ENCODE results near the gene ADGRF5.

ADGRF5 gene

GRCh38 chr6:46816626-46817025, 105.1 kb downstream of the ADGRF5 start:
- no peak for DNase-seq (ENCODE audit: low spot score)

DNA sequence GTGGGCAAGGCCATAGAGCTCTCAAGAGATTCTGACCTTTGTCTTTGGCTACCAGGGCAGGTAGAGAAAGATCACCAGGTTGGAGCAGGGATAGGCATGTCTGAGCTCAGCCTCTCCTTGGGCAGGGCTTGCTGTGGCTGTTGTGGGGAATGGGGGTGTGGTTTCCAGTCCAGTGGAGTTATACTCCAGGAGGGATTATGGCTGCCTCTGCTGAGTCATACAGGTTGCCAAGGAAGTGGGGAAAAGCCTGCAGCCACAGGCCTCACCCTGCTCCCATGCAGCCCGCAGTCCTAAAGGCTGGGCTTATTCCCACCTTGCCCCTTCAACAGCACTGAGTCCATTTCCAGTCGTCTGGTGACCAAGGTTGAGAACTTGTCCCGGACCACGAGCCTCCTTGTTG, 106.6 kb downstream of the ADGRF5 start:
- no peak for DNase-seq (ENCODE audit: low spot score)

- DNase-seq (ENCODE audit: low spot score) = peak; percentile 24
Measured at GRCh38 chr6:46808806-46809205, 112.9 kb downstream of the ADGRF5 start.
